Ramos (cell line): ENCODE measurements around the gene RNF144A.

Source experiments
- in situ Hi-C: fragments of 300-500 bp; cut with MboI; formaldehyde crosslinking; loops from one replicate; pipeline ENCODE4 v1.14.3; 2022; ENCODE audit warnings: low sequenced_read_pairs; ENCODE audit not compliant: unreplicated experiment

RNF144A gene

DNA sequence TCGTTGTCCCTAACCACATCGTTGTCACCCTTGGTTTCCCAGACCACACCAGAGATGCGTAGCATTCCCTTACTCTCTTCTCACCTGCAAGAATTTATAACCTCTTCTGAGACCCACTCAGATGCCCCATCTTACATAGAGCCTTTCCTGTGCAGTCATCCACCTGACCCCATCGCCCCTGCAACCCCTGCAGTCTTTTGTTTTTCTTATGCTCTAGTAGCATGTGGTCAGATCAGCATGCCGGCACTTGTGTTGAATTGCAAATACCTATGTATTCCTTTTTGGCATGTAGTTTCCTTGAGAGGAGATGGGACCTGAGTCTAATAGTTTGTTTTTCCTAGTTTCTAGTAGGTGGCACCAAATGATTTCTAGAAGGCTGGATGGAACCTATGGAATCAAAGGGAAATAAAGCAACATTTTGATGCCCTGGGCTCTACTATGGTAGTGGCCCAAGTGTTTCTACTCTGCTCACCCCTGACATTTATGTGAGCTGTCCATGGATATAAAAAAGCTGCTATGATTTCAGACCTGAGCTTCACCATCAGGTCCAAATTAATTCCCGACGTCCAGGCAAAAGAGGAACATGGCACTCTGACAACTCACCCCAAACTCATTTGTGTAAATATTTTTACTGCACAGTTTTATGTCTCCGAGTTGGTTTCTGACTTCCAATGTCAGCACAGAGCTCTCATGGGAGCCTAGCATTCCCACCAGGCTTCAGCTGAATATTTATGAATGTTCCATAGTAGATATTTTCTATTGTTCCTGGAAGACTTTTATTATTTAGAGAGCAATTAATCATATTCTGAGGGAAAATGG is 143.6 kb downstream of the RNF144A start:
- in situ Hi-C loops = no loop called here

DNA sequence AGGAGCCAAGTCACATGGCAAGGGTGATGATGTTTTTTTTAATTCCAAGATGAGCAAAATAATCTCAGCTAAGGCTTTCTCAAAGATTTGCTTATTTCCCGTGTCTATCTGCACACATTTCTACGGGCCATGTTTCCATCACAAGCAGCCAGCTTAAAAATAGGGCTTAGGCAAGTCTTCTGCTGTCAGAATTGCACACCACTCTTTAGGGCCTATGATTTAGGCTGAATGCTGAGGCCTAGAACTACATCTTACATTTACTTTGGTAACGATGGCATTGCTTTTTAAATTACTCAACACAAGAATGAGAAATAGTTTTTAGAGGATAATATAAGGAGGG is 144.2 kb downstream of the RNF144A start:
- in situ Hi-C loops = no loop called here

DNA sequence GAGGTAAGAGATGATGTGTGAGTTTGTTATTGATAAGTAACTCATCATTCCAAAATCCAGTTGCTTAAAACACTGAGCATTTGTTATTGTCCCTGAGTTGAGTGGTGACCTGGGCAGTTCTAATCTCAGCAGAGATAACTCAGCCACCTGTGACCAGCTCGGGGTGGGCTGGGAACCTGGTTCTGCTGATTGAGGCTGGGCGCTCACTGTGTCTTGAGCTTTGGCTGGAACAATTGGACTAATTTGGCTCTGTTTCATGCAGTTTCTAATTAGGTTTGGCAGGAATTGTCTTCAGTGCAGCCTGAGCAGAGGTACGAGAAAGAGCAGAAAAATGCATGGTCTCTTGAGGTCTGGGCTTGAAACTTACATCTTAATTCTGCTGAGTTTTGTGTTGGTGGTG is 144.7 kb downstream of the RNF144A start:
- in situ Hi-C loops = no loop called here

- in situ Hi-C loops = no loop called here
Observed at GRCh38 chr2:7063789-7064188, 146.6 kb downstream of the RNF144A start.

DNA sequence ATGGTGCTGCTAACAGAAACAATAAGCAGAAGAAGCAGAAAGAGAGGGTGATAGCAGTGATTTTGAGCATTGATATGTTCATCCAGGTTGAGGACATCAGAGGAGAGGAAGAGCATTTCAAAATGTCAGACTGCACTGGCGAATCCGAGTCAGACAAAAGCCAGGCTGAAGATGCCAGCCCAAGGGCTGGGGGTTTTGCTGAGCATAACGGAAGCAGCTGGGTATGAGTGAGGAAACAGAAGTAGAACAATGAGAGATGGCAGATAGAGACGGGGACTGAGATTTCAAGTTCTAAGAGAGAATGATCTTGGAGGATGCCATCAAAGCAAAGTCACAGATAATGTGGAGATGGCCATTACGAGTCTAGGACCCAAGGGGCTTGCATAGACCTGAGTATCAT is 151.2 kb downstream of the RNF144A start:
- in situ Hi-C loops = no loop called here

DNA sequence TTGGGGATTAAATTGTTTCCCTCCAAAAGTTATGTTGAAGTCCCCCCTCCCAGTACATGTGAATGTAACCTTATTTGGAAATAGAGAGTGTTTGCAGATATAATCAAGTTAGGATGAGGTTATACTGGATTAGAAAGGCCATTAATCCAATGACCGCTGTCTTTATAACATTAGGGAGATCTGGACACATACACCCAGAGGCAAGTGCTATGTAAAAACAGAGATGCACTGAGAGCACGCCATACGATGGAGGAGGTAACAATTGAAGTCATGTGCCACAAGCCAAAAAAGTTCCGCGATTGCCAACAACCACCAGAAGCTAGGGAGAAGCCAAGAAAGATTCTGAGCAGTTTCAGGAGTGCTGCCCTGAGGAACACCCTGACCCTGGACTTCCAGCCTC is 153.3 kb downstream of the RNF144A start:
- in situ Hi-C loops = no loop called here

DNA sequence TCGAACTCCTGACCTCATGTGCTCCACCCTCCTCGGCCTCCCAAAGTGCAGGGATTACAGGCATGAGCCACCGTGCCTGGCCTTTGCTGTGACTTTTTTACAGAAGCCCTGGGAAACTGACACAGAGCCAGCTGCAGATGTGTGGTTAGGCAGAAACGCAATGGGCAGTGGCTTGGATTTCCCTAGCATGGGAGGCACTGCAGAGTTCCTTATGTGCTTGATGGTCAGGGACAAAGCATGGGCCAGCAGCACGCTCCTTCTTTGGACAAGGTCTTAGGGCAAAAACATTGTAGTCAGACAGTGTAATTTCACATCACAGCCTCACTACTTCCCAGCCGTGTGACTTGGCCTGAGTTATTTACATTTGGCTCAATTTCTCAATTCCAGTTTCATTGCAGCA is 153.9 kb downstream of the RNF144A start:
- in situ Hi-C loops = no loop called here

DNA sequence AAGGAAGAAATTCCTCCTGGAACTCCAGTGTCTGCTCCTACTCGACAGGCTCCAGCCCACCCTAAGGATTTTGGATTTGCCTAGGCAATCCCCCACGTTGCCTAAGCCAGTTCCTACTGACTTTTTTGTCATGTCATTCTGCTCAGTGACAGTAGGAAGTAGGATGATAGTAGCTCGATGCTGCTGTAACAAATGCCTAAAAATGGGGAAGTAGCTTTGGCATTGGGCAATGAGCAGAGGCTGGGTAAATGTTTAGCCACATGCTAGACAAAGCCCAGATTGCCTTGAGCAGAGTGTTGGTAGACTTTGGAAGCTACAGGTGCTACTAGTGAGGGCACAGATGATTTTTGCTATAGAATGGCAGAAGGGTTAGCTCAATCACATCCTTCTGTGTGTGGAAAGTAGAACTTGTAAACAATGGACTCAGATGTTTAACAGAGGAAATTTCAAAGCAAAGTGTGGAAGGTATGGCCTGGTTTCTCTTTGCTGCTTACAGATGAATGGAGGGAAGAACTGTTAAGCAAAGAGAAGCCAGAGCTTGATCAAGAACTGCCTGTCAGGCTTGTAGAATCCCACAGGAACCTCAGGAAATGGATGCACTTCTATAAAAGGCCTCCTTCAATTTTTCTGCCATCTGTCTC is 154.8 kb downstream of the RNF144A start:
- in situ Hi-C loops = no loop called here

DNA sequence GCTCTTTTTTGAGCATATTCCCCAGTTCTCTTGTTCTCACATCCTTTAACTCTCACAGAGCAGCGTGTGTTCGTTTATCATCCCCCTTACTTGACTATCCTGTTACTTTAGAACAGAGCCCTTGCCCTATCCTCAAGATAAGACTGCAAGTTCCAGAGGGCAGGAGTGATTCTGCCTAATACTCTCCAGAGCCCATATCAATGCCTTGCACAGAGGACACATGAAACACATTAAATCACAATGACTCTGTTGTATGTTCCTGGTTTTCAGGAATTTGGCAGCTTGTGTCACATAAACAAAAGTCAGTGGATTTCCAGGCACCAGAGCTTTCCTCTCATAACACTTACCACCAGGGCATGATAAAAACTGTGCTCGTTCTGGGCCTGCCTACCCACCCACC is 156.7 kb downstream of the RNF144A start:
- in situ Hi-C loops = no loop called here

DNA sequence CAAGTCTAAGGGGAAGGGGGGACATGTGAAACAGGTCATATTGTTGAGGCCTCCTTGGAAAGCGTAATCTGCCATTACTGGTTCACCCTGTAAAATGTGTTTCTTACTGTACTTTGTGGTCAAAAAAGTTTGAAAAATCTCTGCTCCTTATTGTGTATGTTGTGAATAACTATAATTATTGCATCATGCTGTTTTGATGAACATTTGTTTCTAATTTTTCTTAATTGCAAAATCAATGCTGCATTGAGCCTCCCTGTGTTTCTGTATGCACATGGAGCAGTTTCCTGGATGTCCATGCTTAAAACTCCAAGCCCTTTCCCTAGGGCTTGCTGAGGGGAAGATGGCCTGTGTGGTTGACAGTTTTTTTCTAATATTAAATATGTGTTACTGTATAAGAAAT is 158.6 kb downstream of the RNF144A start:
- in situ Hi-C loops = no loop called here

DNA sequence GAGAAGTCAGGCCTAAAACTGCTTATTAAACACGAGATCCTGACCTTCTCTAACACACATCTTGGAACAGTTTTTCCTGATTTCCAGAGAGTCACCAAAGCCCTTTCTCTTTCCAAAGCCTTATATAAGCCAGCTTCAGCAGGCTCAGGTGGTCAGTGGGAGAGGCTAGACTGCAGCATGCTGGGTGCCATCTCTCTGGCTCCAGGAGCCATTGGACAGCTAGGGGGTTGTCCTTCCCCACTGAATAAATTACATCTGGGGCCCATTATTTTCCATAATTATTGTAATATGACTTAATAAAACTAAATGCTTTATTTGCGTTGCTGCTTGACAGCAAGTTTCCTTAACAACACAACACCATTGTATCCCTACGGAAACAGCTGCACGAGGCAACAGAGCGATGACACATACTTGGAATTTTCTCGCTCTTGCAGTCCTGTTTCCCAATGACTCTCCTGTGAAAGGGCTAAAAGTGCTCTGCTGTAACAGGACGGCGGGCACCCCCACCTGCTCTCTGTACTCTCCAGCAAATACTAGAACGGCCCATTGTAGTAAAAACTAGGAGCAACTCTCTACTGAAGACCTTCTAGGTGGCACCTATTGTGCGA is 160.6 kb downstream of the RNF144A start:
- in situ Hi-C loops = no loop called here

DNA sequence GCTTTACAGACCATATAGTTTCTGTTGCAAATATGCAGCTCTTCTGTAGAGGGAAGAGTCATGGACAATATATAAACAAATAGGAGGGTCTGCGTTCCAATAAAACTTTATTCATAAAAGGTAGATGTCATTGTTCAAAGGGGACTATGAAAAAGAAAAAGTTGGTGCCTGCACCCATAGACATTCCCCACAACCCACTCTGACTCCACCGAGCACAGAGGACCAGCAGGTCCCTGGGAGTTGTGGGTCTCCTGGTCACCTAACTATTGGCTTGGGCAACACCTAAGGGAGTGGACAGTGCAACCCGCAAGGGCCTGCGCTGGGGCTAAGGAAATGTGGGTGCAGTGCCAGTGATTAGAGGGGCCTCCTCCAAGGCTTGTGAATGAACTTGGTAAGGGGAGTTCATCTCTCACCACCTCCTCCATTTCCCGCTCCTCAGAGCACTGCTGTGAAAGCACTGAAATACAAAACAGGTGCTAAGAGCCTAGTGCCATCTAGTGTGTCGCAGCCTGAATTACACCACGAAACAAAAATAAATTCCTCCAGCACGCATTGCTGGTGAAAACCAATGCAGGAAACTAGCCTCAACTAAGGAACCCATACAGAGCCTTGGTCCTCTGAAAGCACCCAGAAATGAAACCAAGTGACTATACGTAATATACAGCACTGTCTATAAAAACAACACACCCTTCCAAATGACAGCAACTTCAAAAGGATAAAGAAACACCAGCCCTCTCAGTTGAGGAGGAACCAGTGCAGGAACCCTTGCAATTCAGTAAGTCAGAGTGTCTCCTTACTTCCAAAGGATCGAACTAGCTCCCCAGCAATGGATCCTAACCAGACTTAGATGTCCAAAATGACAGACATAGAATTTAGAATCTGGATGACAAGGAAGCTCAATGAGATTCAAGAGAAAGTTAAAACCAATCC is 166.6 kb downstream of the RNF144A start:
- in situ Hi-C loops = loop anchor here (5.0 kb wide), 1 partner anchor 42 kb away; no protein-coding TSS in a partner anchor

DNA sequence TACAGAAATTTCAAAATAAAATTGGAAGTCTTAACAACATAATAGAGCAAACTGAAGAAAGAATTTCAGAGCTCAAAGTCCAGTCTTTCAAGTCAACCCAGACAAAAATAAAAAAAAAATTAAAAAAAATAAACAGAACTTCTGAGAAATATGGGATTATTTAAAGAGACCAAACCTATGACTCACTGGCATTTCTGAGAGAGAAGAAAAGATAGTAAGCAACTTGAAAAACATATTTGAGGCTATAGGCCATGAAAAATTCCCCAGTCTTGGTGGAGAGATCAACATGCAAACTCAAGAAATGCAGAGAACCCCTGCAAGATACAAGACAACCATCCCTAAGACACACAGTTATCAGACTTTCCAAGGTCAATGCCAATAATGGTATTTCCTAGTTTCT is 167.4 kb downstream of the RNF144A start:
- in situ Hi-C loops = loop anchor here (5.0 kb wide), 1 partner anchor 42 kb away; no protein-coding TSS in a partner anchor

GRCh38 chr2:7089284-7089683 is 172.1 kb downstream of the RNF144A start:
- in situ Hi-C loops = no loop called here

GRCh38 chr2:7089898-7090510 is 172.8 kb downstream of the RNF144A start:
- in situ Hi-C loops = no loop called here

GRCh38 chr2:7093376-7093775 is 176.2 kb downstream of the RNF144A start:
- in situ Hi-C loops = no loop called here
